DMS 273 treated with DMSO at 0.1 percent for 48 hours (cell line): Measurements from ENCODE around the gene DLG1.

Source experiments
- DNase-seq: peaks from one replicate; lab custom pipeline; 2025; lab: John Stamatoyannopoulos, UW

DLG1 gene

GRCh38 chr3:197029511-197030167 is 268.8 kb downstream of the DLG1 start, which contains the start of gene MELTF:
MELTF (minus strand) TSS chr3:197029817; CDS start chr3:197029702, 115 bp downstream.
- no peak for DNase-seq

- no peak for DNase-seq
Observed at GRCh38 chr3:197028728-197029510, 269.5 kb downstream of the DLG1 start.

GRCh38 chr3:197027896-197028727 is 270.3 kb downstream of the DLG1 start:
- DNase-seq: no peak

- no peak for DNase-seq
Observed at GRCh38 chr3:197027151-197027895, 271.1 kb downstream of the DLG1 start.

- peak; percentile 63 for DNase-seq
Observed at GRCh38 chr3:197026481-197026866, 271.9 kb downstream of the DLG1 start.

- DNase-seq: no peak
Observed at GRCh38 chr3:197025736-197026480, 272.5 kb downstream of the DLG1 start.

GRCh38 chr3:197024881-197025735 is 273.3 kb downstream of the DLG1 start:
- DNase-seq: no peak

GRCh38 chr3:197023998-197024651 is 274.3 kb downstream of the DLG1 start:
- DNase-seq: no peak

- DNase-seq: no peak
Observed at GRCh38 chr3:197023241-197023997, 275.0 kb downstream of the DLG1 start.

GRCh38 chr3:197022405-197023231 is 275.8 kb downstream of the DLG1 start:
- DNase-seq: no peak

GRCh38 chr3:197021729-197022404 is 276.5 kb downstream of the DLG1 start:
- no peak for DNase-seq

GRCh38 chr3:197021231-197021630 is 277.2 kb downstream of the DLG1 start:
- DNase-seq: no peak

- no peak for DNase-seq
Observed at GRCh38 chr3:197019535-197019934, 278.9 kb downstream of the DLG1 start.

GRCh38 chr3:197019021-197019420 is 279.4 kb downstream of the DLG1 start:
- no peak for DNase-seq

- no peak for DNase-seq
Observed at GRCh38 chr3:197017003-197017402, 281.4 kb downstream of the DLG1 start.

- no peak for DNase-seq
Observed at GRCh38 chr3:197015790-197016736, 282.3 kb downstream of the DLG1 start.
